Right ventricle myocardium inferior (tissue), 1 donor: ENCODE data around the gene CALHM4. TPM values are rescaled to one million over a fixed set of nuclear protein-coding genes. Genes with fewer than 3 reads are reported as not detected.

Experiments
- ATAC-seq: fragments of 200-7000 bp; cut with Tn5 transposase; one replicate; pipeline ENCODE4 v1.9.1; 2020; ENCODE audit warnings: mild to moderate bottlenecking, moderate library complexity
- DNase-seq: peaks from one replicate; pipeline ENCODE4 v3.0.0; 2021; ENCODE audit errors: missing footprints
- intact Hi-C: fragments of 100-400 bp; cut with DNase I; formaldehyde crosslinking; loops from one replicate; pipeline ENCODE4 v1.11.0; 2022
- total RNA-seq: library from RNA; stranded (reverse); fragmentation: NEBNext Ultra II Directional; extraction: Animal tissue kit (Norgen Biotek cat#: 25700); gene quantifications from one replicate; pipeline ENCODE4 v1.2.1, GENCODE V29; 2021
- donor health status: DM: no; HTN: yes; CAD: no; lungs with severe emphysema.

CALHM4 gene
- total RNA-seq, 1 donor from 2014 or later: not detected

GRCh38 chr6:116533233-116533957 is 20.2 kb upstream of the CALHM4 start:
- no peak for ATAC-seq
- no peak for DNase-seq
- intact Hi-C loops: loop anchor here (2.0 to 10.0 kb wide), 3 partner anchors 91 to 319 kb away; no protein-coding TSS in a partner anchor

- DNase-seq: no peak
- intact Hi-C loops: loop anchor here (10.0 kb wide), 1 partner anchor 320 kb away; no protein-coding TSS in a partner anchor
- no peak for ATAC-seq
These were observed 18.4 kb upstream of the CALHM4 start for GRCh38 chr6:116535109-116535508.

- intact Hi-C loops: loop anchor here (2.0 to 10.0 kb wide), 2 partner anchors 25 to 321 kb away; no protein-coding TSS in a partner anchor
- DNase-seq (no peak), ATAC-seq (no peak)
These were observed 17.3 kb upstream of the CALHM4 start for GRCh38 chr6:116536216-116536621.

GRCh38 chr6:116542426-116542825 is 11.1 kb upstream of the CALHM4 start:
- DNase-seq (no peak), ATAC-seq (no peak)
- intact Hi-C loops: no loop called here

- ATAC-seq: no peak
- no peak for DNase-seq
- intact Hi-C loops: no loop called here
These were observed 10.4 kb upstream of the CALHM4 start for GRCh38 chr6:116543149-116543548.

GRCh38 chr6:116545651-116546050 is 7.9 kb upstream of the CALHM4 start, which contains the start of gene TRAPPC3L:
TSS of gene TRAPPC3L (minus strand) at chr6:116545684. CDS start at chr6:116545514, 170 bp downstream.
- intact Hi-C loops: no loop called here
- no peak for ATAC-seq
- DNase-seq: no peak

- ATAC-seq: no peak
- DNase-seq: no peak
- intact Hi-C loops: no loop called here
These were observed 6.2 kb upstream of the CALHM4 start for GRCh38 chr6:116547358-116547757.

GRCh38 chr6:116550796-116551195 is 2.8 kb upstream of the CALHM4 start:
- intact Hi-C loops: no loop called here
- DNase-seq: no peak
- ATAC-seq: no peak

GRCh38 chr6:116556065-116556464 is 2.5 kb downstream of the CALHM4 start:
- ATAC-seq: no peak
- intact Hi-C loops: no loop called here

GRCh38 chr6:116556814-116557415 is 3.4 kb downstream of the CALHM4 start:
- DNase-seq: no peak
- no peak for ATAC-seq
- intact Hi-C loops: no loop called here

More at GRCh38 chr6:116556065-116556464, 2.5 kb downstream of the CALHM4 start:
- no peak for DNase-seq

- intact Hi-C loops: no loop called here
- ATAC-seq: peak; percentile 76
- DNase-seq: no peak
These were observed 4.3 kb downstream of the CALHM4 start for GRCh38 chr6:116557893-116558292.

- intact Hi-C loops: loop anchor here (2.0 to 5.0 kb wide), 2 partner anchors 23 to 293 kb away; no protein-coding TSS in a partner anchor
- ATAC-seq (no peak), DNase-seq (no peak)
These were observed 6.6 kb downstream of the CALHM4 start for GRCh38 chr6:116560130-116560529.

- DNase-seq (peak; percentile 69), ATAC-seq (peak; percentile 44)
These were observed 7.9 kb downstream of the CALHM4 start for GRCh38 chr6:116561377-116562018.

GRCh38 chr6:116562019-116562403 is 8.5 kb downstream of the CALHM4 start:
- intact Hi-C loops: loop anchor here (5.0 kb wide), 1 partner anchor 295 kb away; no protein-coding TSS in a partner anchor
- no peak for ATAC-seq
- no peak for DNase-seq

More at GRCh38 chr6:116561377-116562018, 7.9 kb downstream of the CALHM4 start:
- intact Hi-C loops: loop anchor here (2.0 to 5.0 kb wide), 2 partner anchors 25 to 294 kb away; no protein-coding TSS in a partner anchor

- intact Hi-C loops: loop anchor here (5.0 kb wide), 1 partner anchor 295 kb away; no protein-coding TSS in a partner anchor
- ATAC-seq (no peak), DNase-seq (no peak)
These were observed 9.1 kb downstream of the CALHM4 start for GRCh38 chr6:116562614-116563013.

GRCh38 chr6:116563830-116564229 is 10.3 kb downstream of the CALHM4 start:
- intact Hi-C loops: loop anchor here (5.0 kb wide), 1 partner anchor 297 kb away; no protein-coding TSS in a partner anchor
- no peak for DNase-seq
- ATAC-seq: no peak

GRCh38 chr6:116564311-116564710 is 10.8 kb downstream of the CALHM4 start:
- intact Hi-C loops: loop anchor here (5.0 kb wide), 1 partner anchor 297 kb away; no protein-coding TSS in a partner anchor
- ATAC-seq (no peak), DNase-seq (no peak)

- intact Hi-C loops: loop anchor here (5.0 kb wide), 1 partner anchor 298 kb away; no protein-coding TSS in a partner anchor
- ATAC-seq: peak; percentile 74
- DNase-seq: peak; percentile 73
These were observed 11.6 kb downstream of the CALHM4 start for GRCh38 chr6:116564921-116565872.
